ENCODE results near the gene LMF2. TPM values are rescaled to one million over a fixed set of nuclear protein-coding genes. Genes with fewer than 3 reads are reported as not detected.

The LMF2 gene
- polyA plus RNA-seq, 1 donor (not counting 4 experiments of a cell fraction or from before 2014, with no cell fraction given): 13.2 TPM

DNA sequence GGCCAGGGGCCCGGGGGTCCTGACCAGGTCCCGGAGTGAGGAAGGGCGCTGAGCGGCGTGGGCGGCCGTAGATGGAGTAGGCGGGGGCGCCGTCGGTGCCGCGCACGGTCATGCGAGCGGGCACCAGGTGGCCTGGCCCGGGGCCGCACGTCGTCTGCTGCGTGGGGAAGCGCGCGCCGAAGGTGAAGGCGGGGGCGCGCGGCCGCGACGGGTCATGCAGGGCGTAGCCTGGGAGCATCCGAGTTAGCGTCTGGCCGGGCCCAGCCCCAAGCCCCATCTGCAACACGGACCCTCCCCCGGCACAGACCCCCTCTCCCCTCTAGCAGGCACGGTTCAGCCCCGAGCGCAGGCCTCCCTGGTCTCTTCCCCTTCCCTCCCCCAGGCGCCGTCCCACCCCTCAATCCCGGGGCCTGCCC is 24.1 kb upstream of the LMF2 start:
- Histone ChIP-seq H3K27me3 (ENCODE audit: control insufficient read depth, extremely low read depth, insufficient read depth, low read length) (peaks cover 11% of the 10 kb centered on the region), H3K4me1 (ENCODE audit: control insufficient read depth, extremely low read depth, insufficient read depth, low read length) (peaks cover 9% of the 10 kb centered on the region), H3K9me1 (ENCODE audit: control insufficient read depth, extremely low read depth, insufficient read depth, low read length) (no peaks in the 10 kb centered on the region), H3K79me2 (ENCODE audit: control insufficient read depth, insufficient read depth, low read length) (no peaks in the 10 kb centered on the region), H3K36me3 (ENCODE audit: control insufficient read depth in 2 of 2, extremely low read depth in 1 of 2, insufficient read depth in 2 of 2, low read length in 2 of 2) (peaks cover 0 to 2% of the 10 kb centered on the region in 2 experiments), H4K20me1 (ENCODE audit: control insufficient read depth, extremely low read depth, insufficient read depth, low read length) (no peaks in the 10 kb centered on the region), H3K9me3 (ENCODE audit: control insufficient read depth, low read depth, low read length) (no peaks in the 10 kb centered on the region), H3K27ac (ENCODE audit: control insufficient read depth, insufficient read depth, low read length) (peak overlapping the region; percentile 76), H3K4me2 (ENCODE audit: control insufficient read depth, extremely low read depth, insufficient read depth, low read depth, low read length) (peak overlapping the region; percentile 85), H2AFZ (ENCODE audit: control insufficient read depth, low read length) (peak overlapping the region; percentile 53), H3K9ac (ENCODE audit: control insufficient read depth, extremely low read depth, insufficient read depth, low read length) (peak overlapping the region; percentile 90), H3K4me3 (ENCODE audit: control insufficient read depth in 2 of 3, extremely low read depth in 1 of 3, insufficient read depth in 2 of 3, low read depth in 1 of 3, low read length in 3 of 3) (peak overlapping the region; percentile 50 to 79 (median 58))
- dilution Hi-C loops (cut with MboI; ENCODE audit: extremely low pct_ligation_motif_present, low sequenced_read_pairs): no loop called here
- no peak for FAIRE-seq
- TF ChIP-seq EZH2 (IDR thresholded peaks at IDR 0.05; ENCODE audit: low read length): no peak
- TF ChIP-seq, protein P1, sequence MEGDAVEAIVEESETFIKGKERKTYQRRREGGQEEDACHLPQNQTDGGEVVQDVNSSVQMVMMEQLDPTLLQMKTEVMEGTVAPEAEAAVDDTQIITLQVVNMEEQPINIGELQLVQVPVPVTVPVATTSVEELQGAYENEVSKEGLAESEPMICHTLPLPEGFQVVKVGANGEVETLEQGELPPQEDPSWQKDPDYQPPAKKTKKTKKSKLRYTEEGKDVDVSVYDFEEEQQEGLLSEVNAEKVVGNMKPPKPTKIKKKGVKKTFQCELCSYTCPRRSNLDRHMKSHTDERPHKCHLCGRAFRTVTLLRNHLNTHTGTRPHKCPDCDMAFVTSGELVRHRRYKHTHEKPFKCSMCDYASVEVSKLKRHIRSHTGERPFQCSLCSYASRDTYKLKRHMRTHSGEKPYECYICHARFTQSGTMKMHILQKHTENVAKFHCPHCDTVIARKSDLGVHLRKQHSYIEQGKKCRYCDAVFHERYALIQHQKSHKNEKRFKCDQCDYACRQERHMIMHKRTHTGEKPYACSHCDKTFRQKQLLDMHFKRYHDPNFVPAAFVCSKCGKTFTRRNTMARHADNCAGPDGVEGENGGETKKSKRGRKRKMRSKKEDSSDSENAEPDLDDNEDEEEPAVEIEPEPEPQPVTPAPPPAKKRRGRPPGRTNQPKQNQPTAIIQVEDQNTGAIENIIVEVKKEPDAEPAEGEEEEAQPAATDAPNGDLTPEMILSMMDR (optimal IDR thresholded peaks at IDR 0.05 in 1 of 3, IDR thresholded peaks at IDR 0.05 in 1 of 3, conservative IDR thresholded peaks at IDR 0.05 in 1 of 3; ENCODE audit: extremely low read depth in 1 of 3, insufficient read depth in 2 of 3, low read length in 3 of 3): no peak
- DNase-seq (ENCODE audit: low read depth, low spot score): no peak

GRCh38 chr22:50530877-50531545 is 23.5 kb upstream of the LMF2 start:
- H3K9ac ChIP-seq (ENCODE audit: control insufficient read depth, extremely low read depth, insufficient read depth, low read length): peak overlapping the region; percentile 90
- no peaks in the 10 kb centered on the region for H3K9me1 ChIP-seq (ENCODE audit: control insufficient read depth, extremely low read depth, insufficient read depth, low read length)
- H3K4me2 ChIP-seq (ENCODE audit: control insufficient read depth, extremely low read depth, insufficient read depth, low read depth, low read length): peak overlapping the region; percentile 85
- TF ChIP-seq, protein P1 (optimal IDR thresholded peaks at IDR 0.05 in 1 of 3, IDR thresholded peaks at IDR 0.05 in 1 of 3, conservative IDR thresholded peaks at IDR 0.05 in 1 of 3; ENCODE audit: extremely low read depth in 1 of 3, insufficient read depth in 2 of 3, low read length in 3 of 3): no peak
- FAIRE-seq (no peak), DNase-seq (ENCODE audit: low read depth, low spot score) (no peak)
- H3K4me1 ChIP-seq (ENCODE audit: control insufficient read depth, extremely low read depth, insufficient read depth, low read length): peaks cover 10% of the 10 kb centered on the region
- H3K9me3 ChIP-seq (ENCODE audit: control insufficient read depth, low read depth, low read length): no peaks in the 10 kb centered on the region
- no peaks in the 10 kb centered on the region for H4K20me1 ChIP-seq (ENCODE audit: control insufficient read depth, extremely low read depth, insufficient read depth, low read length)
- H3K27me3 ChIP-seq (ENCODE audit: control insufficient read depth, extremely low read depth, insufficient read depth, low read length): peaks cover 11% of the 10 kb centered on the region
- no peaks in the 10 kb centered on the region for H3K79me2 ChIP-seq (ENCODE audit: control insufficient read depth, insufficient read depth, low read length)
- peak overlapping the region; percentile 53 for H2AFZ ChIP-seq (ENCODE audit: control insufficient read depth, low read length)
- H3K27ac ChIP-seq (ENCODE audit: control insufficient read depth, insufficient read depth, low read length): peak overlapping the region; percentile 76
- H3K4me3 ChIP-seq (ENCODE audit: control insufficient read depth in 2 of 3, extremely low read depth in 1 of 3, insufficient read depth in 2 of 3, low read depth in 1 of 3, low read length in 3 of 3): peak overlapping the region; percentile 50 to 79 (median 58)
- dilution Hi-C loops (cut with MboI; ENCODE audit: extremely low pct_ligation_motif_present, low sequenced_read_pairs): no loop called here
- peaks cover 0 to 2% of the 10 kb centered on the region in 2 experiments for H3K36me3 ChIP-seq (ENCODE audit: control insufficient read depth in 2 of 2, extremely low read depth in 1 of 2, insufficient read depth in 2 of 2, low read length in 2 of 2)

Measured in keratinocyte (primary cell).